ENCODE data around the gene FXYD6.

Gene FXYD6

GRCh38 chr11:117842131-117842941 lies 34.1 kb downstream of the FXYD6 start:
- no peak for DNase-seq

- DNase-seq: no peak
Observed at GRCh38 chr11:117841551-117842031, 34.9 kb downstream of the FXYD6 start.

DNA sequence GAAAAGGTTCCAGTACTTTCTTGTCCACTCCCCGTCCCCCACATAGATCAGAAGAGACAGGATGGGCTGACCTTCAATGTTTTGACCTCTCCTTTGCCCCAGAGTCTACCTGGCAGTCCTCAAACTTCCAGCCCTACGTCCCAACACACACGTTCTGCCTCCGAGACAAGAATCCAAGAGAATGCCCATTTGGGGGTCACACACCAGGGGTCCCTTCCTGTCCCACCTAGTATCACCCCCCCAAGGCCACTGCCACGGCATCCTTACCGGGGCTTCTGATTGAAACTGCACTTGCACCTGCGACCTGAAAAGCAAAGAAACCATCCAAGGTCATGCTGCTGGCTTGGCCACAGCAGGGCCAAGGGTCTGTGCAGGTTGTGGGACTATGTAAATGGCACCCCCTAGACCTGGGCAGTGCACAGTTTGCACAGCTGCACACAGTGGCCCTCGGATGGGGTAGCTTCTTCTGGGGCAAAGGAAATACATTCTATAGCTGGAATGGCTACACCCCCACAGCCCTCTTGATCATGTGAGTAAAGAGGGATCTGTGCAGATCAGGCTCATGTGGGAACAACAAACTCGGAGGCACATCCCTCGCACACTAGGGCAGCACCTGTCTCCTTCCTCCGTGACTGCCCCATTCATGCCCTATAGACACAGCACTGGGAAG lies 35.4 kb downstream of the FXYD6 start:
- no peak for DNase-seq

DNA sequence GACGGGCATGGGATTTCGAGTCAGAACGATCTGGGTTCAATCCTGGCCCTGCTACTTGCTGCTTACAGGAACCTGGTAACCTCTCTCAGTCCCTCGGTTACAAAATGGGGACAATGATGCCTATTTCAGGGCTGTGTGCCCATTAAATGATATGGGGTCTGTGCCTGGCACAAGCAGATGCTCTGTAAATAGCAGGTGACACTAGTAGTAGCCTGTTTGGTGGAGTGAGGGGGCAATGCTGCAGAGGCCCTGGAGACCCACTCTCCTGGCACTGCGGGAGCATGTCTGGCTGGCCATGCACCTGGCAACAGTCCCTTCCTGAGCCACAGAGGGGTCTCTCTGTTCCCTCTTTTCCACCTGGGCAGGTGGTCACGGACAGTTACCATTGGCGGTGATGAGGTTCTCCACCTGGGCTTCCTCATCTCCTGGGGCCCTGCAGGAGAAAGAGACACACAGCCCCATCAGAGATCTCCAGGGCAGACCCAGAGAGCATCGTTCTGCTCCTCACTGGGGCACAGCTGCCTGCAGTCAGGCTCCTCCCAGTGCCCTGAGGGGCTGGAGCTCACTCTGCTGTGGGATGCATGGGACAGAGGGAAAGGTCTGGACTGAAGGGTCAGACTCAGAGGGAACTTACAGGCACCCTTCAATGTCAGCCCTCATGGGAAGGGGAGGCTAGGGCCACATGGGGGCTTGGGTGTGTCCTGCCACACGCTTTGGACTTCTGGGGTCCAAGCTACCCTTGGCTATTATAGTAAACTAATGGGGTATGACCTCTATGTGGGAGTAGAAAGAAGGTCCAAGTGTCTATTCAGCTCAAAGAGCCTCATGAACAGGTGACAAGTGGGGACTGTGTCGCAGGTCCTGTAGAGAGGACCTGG lies 36.3 kb downstream of the FXYD6 start:
- no peak for DNase-seq

GRCh38 chr11:117839380-117839881 lies 37.0 kb downstream of the FXYD6 start:
- DNase-seq: no peak

DNA sequence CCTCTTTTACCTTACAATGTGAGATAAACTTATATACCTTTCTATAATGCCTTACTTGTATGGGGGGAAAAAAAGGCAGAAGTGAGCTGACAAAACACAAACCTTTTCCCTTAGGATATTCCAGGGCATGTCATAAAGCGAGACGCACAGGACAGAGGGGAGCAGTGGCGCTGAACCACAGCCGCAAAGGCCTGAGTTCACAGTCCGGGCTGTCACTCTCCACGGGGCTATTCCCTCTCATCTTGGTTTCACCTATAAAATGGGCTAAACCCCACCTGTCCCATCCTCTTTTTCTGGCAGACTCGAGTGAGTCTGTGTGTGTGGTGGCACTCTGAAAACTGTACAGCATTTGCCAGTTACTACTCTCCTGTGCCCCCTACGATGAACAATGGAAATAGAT lies 37.6 kb downstream of the FXYD6 start:
- no peak for DNase-seq

- DNase-seq: no peak
Observed at GRCh38 chr11:117837791-117838190, 38.7 kb downstream of the FXYD6 start.

DNA sequence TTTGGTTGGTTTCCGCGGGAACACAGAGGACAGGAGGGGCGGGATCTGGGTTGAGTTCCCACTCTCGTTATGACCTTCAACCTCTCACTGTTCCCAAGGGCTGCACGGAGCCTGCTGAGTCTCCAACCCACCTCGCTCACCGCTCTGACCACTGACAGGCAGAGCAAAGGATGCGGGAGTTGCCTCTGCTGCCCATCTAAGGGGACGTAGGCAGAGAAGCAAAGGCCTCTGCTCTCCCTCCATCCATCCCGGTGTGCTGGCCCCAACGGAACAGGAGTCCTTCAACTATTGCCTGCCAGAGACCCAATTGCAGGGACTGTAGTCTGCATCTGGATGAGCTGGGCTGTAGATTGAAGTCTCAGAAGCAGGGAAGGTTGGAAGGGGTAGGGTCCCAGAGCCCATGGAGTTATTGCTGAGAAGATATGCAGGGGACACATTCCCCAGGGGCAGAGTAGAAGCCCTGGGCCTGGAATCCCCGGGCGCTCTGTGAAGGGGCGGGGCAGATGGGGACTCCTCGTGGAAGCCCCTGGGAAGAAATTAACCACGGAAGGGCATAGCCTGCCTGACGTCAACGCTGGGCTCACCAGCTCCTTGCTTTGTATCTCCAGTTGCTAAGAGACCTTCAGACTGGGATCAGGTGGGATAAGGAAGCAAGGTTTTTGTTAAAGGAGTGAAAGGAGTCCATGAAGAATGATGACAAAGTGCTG lies 39.2 kb downstream of the FXYD6 start:
- DNase-seq: no peak

- no peak for DNase-seq
Observed at GRCh38 chr11:117836077-117836960, 40.1 kb downstream of the FXYD6 start.

DNA sequence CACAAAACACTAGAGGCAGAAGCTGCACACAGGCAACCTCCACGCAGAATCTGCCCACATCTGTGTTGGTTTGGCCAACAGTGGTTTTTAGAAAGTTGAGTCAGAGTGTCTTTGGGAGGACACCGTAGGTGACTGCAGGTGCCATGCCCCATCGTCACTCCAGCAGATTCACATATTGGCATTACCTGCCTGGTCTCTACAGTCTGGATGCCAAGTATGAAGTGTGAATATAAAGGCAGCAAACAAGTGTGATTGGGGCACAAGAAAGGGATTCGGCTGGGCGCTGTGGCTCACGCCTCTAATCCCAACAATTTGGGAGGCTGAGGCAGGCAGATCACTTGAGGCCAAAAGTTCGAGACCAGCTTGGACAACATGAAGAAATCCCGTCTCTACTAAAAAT lies 40.9 kb downstream of the FXYD6 start:
- DNase-seq: no peak

DNA sequence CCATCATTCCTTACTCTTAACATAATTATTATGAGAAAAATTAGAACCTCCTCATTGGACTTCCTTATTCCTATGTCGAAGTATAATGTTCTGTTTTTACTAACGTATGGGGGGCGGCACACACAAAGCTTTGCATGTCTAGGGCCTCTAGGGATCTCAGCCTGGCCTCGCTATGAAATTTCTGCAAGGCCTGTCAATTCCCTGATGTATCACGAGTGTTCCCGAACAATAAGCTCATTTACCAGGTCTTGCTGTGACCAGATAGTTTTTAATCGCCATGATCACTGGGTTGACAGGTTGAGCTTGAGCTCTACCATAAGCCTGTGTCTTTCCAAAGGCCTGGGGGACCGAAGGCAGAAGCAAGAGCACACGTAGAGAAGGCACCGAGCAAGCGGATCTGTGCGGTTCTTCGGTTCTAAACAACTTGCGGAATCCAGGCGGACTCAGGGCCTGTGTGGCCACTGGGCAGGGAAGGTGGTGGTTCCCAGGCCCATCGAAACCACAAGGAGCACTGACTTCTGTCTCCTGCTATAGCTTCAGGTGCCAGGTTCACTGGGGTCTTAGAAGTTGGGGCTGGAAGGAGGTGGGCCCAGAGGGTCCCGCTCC lies 41.5 kb downstream of the FXYD6 start:
- no peak for DNase-seq

- DNase-seq: no peak
Observed at GRCh38 chr11:117834068-117834810, 42.2 kb downstream of the FXYD6 start.

GRCh38 chr11:117833401-117833891 lies 43.0 kb downstream of the FXYD6 start:
- peak; percentile 98 for DNase-seq

- no peak for DNase-seq
Observed at GRCh38 chr11:117832511-117832910, 43.9 kb downstream of the FXYD6 start.

GRCh38 chr11:117831661-117832415 lies 44.6 kb downstream of the FXYD6 start:
- DNase-seq: no peak

DNA sequence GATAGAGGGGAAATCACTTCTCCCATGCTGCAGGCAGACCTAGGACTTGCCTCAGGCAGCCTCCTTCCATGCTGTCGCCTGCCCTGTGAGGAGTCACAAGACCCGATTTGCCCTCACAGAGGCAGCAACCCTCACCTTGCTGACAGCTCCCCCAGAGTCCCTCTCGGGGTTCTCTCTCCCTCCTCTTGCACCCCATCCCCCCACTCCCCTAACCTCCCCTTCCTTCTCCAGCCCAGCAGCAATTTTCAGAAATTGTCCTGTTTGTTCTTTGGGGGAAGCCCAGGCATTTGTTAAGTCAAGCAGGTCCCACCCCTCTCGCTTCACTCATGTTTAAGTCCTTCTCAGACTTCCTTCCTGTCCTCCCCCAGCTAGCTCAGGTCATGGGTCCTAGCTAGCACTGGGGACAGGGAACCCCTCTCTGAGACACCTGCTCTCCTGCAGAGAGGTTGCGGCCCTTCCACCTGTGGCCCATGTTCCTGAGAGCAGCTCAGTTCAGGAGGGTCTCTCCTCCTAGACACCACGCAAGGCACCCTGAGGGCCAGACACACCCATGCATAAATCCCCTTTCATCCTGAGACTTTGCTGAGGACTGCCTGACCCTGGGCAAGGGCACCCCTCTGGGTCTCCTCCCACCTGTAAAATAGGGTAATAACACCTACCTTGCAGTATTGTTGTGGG lies 45.6 kb downstream of the FXYD6 start:
- no peak for DNase-seq

DNA sequence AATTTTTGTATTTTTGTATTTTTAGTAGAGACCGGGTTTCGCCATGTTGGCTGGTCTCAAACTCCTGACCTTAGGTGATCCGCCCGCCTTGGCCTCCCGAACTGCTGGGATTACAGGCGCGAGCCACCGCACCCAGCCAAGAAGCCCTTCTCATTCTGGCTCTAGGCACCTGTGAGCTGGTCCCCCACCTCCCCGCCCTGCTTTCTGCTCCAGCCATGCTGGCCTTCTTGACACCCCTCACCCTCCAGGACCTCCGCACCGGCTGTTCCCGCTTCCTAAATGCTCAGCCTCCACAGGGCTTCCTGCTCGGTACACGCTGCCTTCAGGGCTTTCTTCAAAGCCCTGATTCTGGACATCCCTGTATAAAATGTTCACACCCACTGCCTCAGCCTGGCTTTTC lies 46.4 kb downstream of the FXYD6 start:
- no peak for DNase-seq

GRCh38 chr11:117829369-117829725 lies 47.1 kb downstream of the FXYD6 start:
- no peak for DNase-seq
